ENCODE measurements around the gene PGRMC2.

- no peak for TF ChIP-seq POLR2A (IDR thresholded peaks at IDR 0.05)
- TF ChIP-seq CTCF (IDR thresholded peaks at IDR 0.05): no peak
Observed at GRCh38 chr4:128281354-128281753, 6.3 kb downstream of the PGRMC2 start.
